Panc1 (cell line): Measurements from ENCODE around the gene SLC66A1. TPM values are rescaled to one million over a fixed set of nuclear protein-coding genes. Genes with fewer than 3 reads are reported as not detected.

Experiments
- ATAC-seq: fragments of 200-7000 bp; cut with Tn5 transposase; 2 replicates; pipeline ENCODE4 v1.9.1; 2020; ENCODE audit warnings: mild to moderate bottlenecking, moderate library complexity
- BruUV-seq: library from RNA; stranded (reverse); fragments of 400-500 nt; replicated peaks from 2 replicates; lab custom pipeline; 2021; lab: Mats Ljungman, UMichigan
- CTCF ChIA-PET: fragments of 300-600 bp; sonication (Branson Sonifier 250); formaldehyde crosslinking; loops from one replicate; lab custom pipeline; 2022; ENCODE audit warnings: antibody characterized with exemption; lab: Charles Lee
- POLR2A ChIA-PET: fragments of 300-600 bp; sonication (Branson Sonifier 250); formaldehyde crosslinking; loops from one replicate; lab custom pipeline; 2022; ENCODE audit warnings: antibody characterized with exemption; lab: Charles Lee
- DNase-seq: peaks from one replicate; pipeline ENCODE4 v3.0.0-alpha.2; 2010; ENCODE audit warnings: low read depth, low spot score
- H3K27ac ChIP-seq: 2 replicates; pipeline ENCODE4 v1.5.1; 2011; ENCODE audit warnings: mild to moderate bottlenecking, low read length, inconsistent platforms
- H3K27me3 ChIP-seq: fragments of 200-500 bp; sonication (Bioruptor generic); 2 replicates; pipeline ENCODE4 v1.6.0; 2014; ENCODE audit warnings: low read length, inconsistent platforms; ENCODE audit not compliant: control insufficient read depth, insufficient read depth
- H3K36me3 ChIP-seq: fragments of 200-500 bp; sonication (Bioruptor generic); 2 replicates; pipeline ENCODE4 v1.5.1; 2014; ENCODE audit warnings: inconsistent platforms, mild to moderate bottlenecking, low read length, moderate library complexity; ENCODE audit not compliant: control insufficient read depth, insufficient read depth
- H3K4me1 ChIP-seq: 2 replicates; pipeline ENCODE4 v1.5.1; 2011; ENCODE audit warnings: inconsistent platforms, mild to moderate bottlenecking, low read length, moderate library complexity; ENCODE audit not compliant: control insufficient read depth, insufficient read depth
- H3K4me3 ChIP-seq, 2 experiments: 2 replicates each; pipeline ENCODE4 v1.5.1; 2011 to 2012; ENCODE audit warnings: low read depth in 2 of 2, low read length in 2 of 2, mild to moderate bottlenecking in 2 of 2, inconsistent platforms in 1 of 2, moderate library complexity in 1 of 2
- H3K9me3 ChIP-seq: fragments of 200-500 bp; sonication (Bioruptor generic); 2 replicates; pipeline ENCODE4 v1.5.1; 2014; ENCODE audit warnings: low read depth, mild to moderate bottlenecking, inconsistent platforms, low read length, moderate library complexity; ENCODE audit not compliant: control insufficient read depth, insufficient read depth
- POLR2AphosphoS5 ChIP-seq: IDR thresholded peaks from 2 replicates; pipeline ENCODE4 v1.6.1; 2012; ENCODE audit warnings: mild to moderate bottlenecking, low read depth, low read length, moderate library complexity
- REST ChIP-seq, 2 experiments: IDR thresholded peaks; 2 replicates each; pipeline ENCODE4 v1.6.1; 2011 to 2012; ENCODE audit warnings: low read depth in 2 of 2, control low read depth in 1 of 2, low read length in 1 of 2, mild to moderate bottlenecking in 1 of 2, moderate library complexity in 1 of 2; ENCODE audit not compliant: insufficient read depth in 1 of 2
- SIN3A ChIP-seq: IDR thresholded peaks from 2 replicates; pipeline ENCODE4 v1.6.1; 2012; ENCODE audit warnings: low read depth, mild to moderate bottlenecking, low read length, moderate library complexity, borderline replicate concordance; ENCODE audit not compliant: insufficient read depth
- TCF7L2 ChIP-seq: IDR thresholded peaks from 2 replicates; pipeline ENCODE4 v1.6.1; 2011; ENCODE audit warnings: mild to moderate bottlenecking, low read depth, low read length, inconsistent platforms
- in situ Hi-C: cut with HindIII; loops from 2 replicates; pipeline ENCODE4 v1.10.0; 2016; ENCODE audit warnings: low sequenced_read_pairs, low pct_unique_long_range_greater_than_20kb
- intact Hi-C: fragments of 100-400 bp; cut with micrococcal nuclease; formaldehyde crosslinking; loops from one replicate; pipeline ENCODE4 v1.10.0; 2022; ENCODE audit not compliant: unreplicated experiment
- total RNA-seq: library from RNA; stranded (reverse); gene quantifications from one replicate; pipeline ENCODE4 v1.2.1, GENCODE V29; 2021; ENCODE audit not compliant: unreplicated experiment
- TF ChIP-seq, protein P1 (sequence below): fragments of 450-650 bp; IDR thresholded peaks from 2 replicates; pipeline ENCODE4 v1.5.1; 2017; ENCODE audit warnings: mild to moderate bottlenecking

SLC66A1 gene
- total RNA-seq, 1 experiment from 2014 or later = 42.0 TPM

DNA sequence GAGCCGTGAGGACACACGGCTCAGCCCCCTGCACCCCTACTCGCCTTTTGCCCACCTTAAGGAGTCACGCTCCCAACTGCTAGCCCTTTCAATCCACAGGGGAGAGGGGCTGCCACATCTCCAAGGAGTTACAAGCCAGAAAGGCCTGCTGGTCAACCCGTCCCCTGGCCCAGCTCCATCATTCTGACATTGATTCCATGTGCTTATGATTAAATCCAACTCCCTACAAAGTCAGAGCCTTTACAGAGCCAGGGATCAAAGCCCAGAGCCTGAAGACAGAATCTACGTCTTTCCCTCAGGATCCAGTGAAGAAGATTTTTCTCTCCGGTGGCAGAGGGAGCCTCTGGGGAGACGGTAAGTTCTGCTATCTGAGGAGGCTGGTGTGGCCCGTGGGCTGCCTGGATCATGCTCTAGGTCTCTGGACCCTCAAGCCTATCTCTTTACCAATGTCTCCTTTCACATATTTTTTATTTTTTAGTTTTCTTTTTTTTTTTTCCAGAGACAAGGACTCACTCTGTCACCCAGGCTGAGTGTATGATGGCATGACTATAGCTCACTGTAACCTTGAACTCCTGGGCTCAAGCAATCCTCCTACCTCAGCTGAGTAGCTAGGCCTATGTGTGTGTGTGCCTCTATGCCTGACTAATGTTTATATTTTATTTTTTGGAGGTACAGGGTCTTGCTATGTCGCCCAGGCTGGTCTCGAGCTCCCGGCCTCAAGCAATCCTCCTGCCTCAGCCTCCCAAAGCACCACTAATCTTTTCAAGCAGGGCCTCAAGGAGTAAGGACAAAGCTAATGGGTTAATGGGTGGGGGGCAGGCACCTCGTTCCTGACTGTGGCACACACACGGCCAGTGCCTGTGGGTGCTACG is 61.3 kb downstream of the SLC66A1 start:
- Histone ChIP-seq H3K4me1 (peaks cover 6% of the 10 kb centered on the region; the same call in 1 of the 2 replicates), H3K9me3 (no peaks in the 10 kb centered on the region), H3K36me3 (peaks cover 13% of the 10 kb centered on the region), H3K4me3 (no peak overlapping the region), H3K27me3 (no peaks in the 10 kb centered on the region), H3K27ac (no peak overlapping the region)
- ATAC-seq (no peak), DNase-seq (no peak)
- ChIA-PET CTCF (interaction anchor here (0.6 to 0.8 kb wide), 3 partner anchors 146 to 992 kb away, joined by 3 to 7 read pairs (median 3); no protein-coding TSS in a partner anchor), POLR2A (interaction anchor here (0.6 kb wide), 1 partner anchor 67 kb away, joined by 3 read pairs; no protein-coding TSS in a partner anchor)
- BruUV-seq = no TSS peak
- intact Hi-C loops (no loop called here), in situ Hi-C loops (no loop called here)
- TF ChIP-seq POLR2AphosphoS5 = no peak
- TF ChIP-seq SIN3A = no peak
- TF ChIP-seq TCF7L2 = no peak
- no peak for TF ChIP-seq REST (IDR thresholded peaks at IDR 0.05; ENCODE audit: insufficient read depth in 1 of 2, low read depth in 2 of 2, low read length in 1 of 2)
- TF ChIP-seq, protein P1, sequence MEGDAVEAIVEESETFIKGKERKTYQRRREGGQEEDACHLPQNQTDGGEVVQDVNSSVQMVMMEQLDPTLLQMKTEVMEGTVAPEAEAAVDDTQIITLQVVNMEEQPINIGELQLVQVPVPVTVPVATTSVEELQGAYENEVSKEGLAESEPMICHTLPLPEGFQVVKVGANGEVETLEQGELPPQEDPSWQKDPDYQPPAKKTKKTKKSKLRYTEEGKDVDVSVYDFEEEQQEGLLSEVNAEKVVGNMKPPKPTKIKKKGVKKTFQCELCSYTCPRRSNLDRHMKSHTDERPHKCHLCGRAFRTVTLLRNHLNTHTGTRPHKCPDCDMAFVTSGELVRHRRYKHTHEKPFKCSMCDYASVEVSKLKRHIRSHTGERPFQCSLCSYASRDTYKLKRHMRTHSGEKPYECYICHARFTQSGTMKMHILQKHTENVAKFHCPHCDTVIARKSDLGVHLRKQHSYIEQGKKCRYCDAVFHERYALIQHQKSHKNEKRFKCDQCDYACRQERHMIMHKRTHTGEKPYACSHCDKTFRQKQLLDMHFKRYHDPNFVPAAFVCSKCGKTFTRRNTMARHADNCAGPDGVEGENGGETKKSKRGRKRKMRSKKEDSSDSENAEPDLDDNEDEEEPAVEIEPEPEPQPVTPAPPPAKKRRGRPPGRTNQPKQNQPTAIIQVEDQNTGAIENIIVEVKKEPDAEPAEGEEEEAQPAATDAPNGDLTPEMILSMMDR = no peak

GRCh38 chr1:19374083-19374801 is 62.1 kb downstream of the SLC66A1 start:
- in situ Hi-C loops (no loop called here), intact Hi-C loops (no loop called here)
- peaks cover 13% of the 10 kb centered on the region for H3K36me3 ChIP-seq
- H3K27ac ChIP-seq = no peak overlapping the region
- no peak overlapping the region for H3K4me3 ChIP-seq
- peaks cover 6% of the 10 kb centered on the region; the same call in 1 of the 2 replicates for H3K4me1 ChIP-seq
- no peaks in the 10 kb centered on the region for H3K9me3 ChIP-seq
- DNase-seq = no peak
- peak; percentile 56 for ATAC-seq
- ChIA-PET POLR2A (interaction anchor here (0.6 kb wide), 1 partner anchor 67 kb away, joined by 3 read pairs; no protein-coding TSS in a partner anchor), CTCF (interaction anchor here (0.6 to 0.8 kb wide), 3 partner anchors 147 to 991 kb away, joined by 3 to 7 read pairs (median 3); no protein-coding TSS in a partner anchor)
- TF ChIP-seq SIN3A = no peak
- no peak for TF ChIP-seq POLR2AphosphoS5
- TF ChIP-seq REST (IDR thresholded peaks at IDR 0.05; ENCODE audit: insufficient read depth in 1 of 2, low read depth in 2 of 2, low read length in 1 of 2) = no peak
- TF ChIP-seq, protein P1 = no peak; the same call in 1 of the 2 replicates
- TF ChIP-seq TCF7L2 = no peak
- H3K27me3 ChIP-seq = no peaks in the 10 kb centered on the region
- BruUV-seq = no TSS peak
